HG03378 (cell line): ENCODE measurements around the gene TMEM258.

Experiments
- ATAC-seq: cut with Tn5 transposase; IDR thresholded peaks from one replicate; pipeline ENCODE4 v1.9.1; 2021; ENCODE audit warnings: mild to moderate bottlenecking, moderate library complexity; ENCODE audit not compliant: unreplicated experiment

The TMEM258 gene

GRCh38 chr11:61826930-61827570 is 34.7 kb upstream of the TMEM258 start:
- ATAC-seq = peak; percentile 3

- ATAC-seq = no peak
Measured at GRCh38 chr11:61820174-61820573, 27.8 kb upstream of the TMEM258 start.

GRCh38 chr11:61817471-61818202 is 25.2 kb upstream of the TMEM258 start:
- no peak for ATAC-seq

GRCh38 chr11:61816736-61817455 is 24.5 kb upstream of the TMEM258 start, which contains the start of gene FADS1:
Gene FADS1, minus strand, starts transcription at chr11:61817003. Its CDS starts 74 bp downstream, at chr11:61816929.
- ATAC-seq = peak; percentile 48

GRCh38 chr11:61815790-61816735 is 23.7 kb upstream of the TMEM258 start:
- peak; percentile 29 for ATAC-seq

GRCh38 chr11:61814958-61815789 is 22.8 kb upstream of the TMEM258 start:
- ATAC-seq = peak; percentile 46

- ATAC-seq = no peak
Measured at GRCh38 chr11:61814247-61814957, 22.0 kb upstream of the TMEM258 start.

GRCh38 chr11:61812736-61813411 is 20.5 kb upstream of the TMEM258 start:
- ATAC-seq = no peak

GRCh38 chr11:61811831-61812230 is 19.4 kb upstream of the TMEM258 start:
- no peak for ATAC-seq

GRCh38 chr11:61810671-61811175 is 18.3 kb upstream of the TMEM258 start:
- ATAC-seq = no peak

GRCh38 chr11:61806785-61807184 is 14.4 kb upstream of the TMEM258 start:
- ATAC-seq = no peak

- ATAC-seq = no peak
Measured at GRCh38 chr11:61805146-61805545, 12.7 kb upstream of the TMEM258 start.

- ATAC-seq = no peak
Measured at GRCh38 chr11:61803889-61804647, 11.7 kb upstream of the TMEM258 start.

GRCh38 chr11:61802605-61803004 is 10.2 kb upstream of the TMEM258 start:
- ATAC-seq = no peak

- no peak for ATAC-seq
Measured at GRCh38 chr11:61800331-61801281, 8.2 kb upstream of the TMEM258 start.

- ATAC-seq = no peak
Measured at GRCh38 chr11:61799665-61800284, 7.4 kb upstream of the TMEM258 start.
